Adrenal gland (tissue), 5 donors: Measurements from ENCODE around the gene AHRR.

Source experiments
- CTCF ChIP-seq, 6 experiments: fragments of 450-650 bp in 4 of 6; fragments of 200-600 bp in 2 of 6; sonication (generic) in 1 of 6; IDR thresholded peaks; 1 replicate in 5 of 6; 2 replicates in 1 of 6; pipeline versions ENCODE4 v1.5.1 to v1.8.0; 2016 to 2021; ENCODE audit warnings: antibody characterized with exemption in 6 of 6, mild to moderate bottlenecking in 2 of 6, moderate library complexity in 1 of 6
- POLR2A ChIP-seq, 2 donors: fragments of 450-650 bp; IDR thresholded peaks; one replicate each; pipeline ENCODE4 v1.6.1; 2017; ENCODE audit warnings: antibody characterized with exemption in 2 of 2, mild to moderate bottlenecking in 2 of 2, moderate library complexity in 1 of 2
- donor health status: DM: no; HTN: no; CAD: no.

- TF ChIP-seq CTCF (IDR thresholded peaks at IDR 0.05) = no peak
- no peak for TF ChIP-seq POLR2A (IDR thresholded peaks at IDR 0.05)
Observed at GRCh38 chr5:318931-319601, 2.4 kb upstream of the AHRR start.
